ENCODE data around the gene XK.
"Not testable (repeated sequence)": the region's sequence is repeated elsewhere in the genome, so short reads cannot be mapped to it uniquely, and the experiment has no call there.

The XK gene, protein sequence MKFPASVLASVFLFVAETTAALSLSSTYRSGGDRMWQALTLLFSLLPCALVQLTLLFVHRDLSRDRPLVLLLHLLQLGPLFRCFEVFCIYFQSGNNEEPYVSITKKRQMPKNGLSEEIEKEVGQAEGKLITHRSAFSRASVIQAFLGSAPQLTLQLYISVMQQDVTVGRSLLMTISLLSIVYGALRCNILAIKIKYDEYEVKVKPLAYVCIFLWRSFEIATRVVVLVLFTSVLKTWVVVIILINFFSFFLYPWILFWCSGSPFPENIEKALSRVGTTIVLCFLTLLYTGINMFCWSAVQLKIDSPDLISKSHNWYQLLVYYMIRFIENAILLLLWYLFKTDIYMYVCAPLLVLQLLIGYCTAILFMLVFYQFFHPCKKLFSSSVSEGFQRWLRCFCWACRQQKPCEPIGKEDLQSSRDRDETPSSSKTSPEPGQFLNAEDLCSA

DNA sequence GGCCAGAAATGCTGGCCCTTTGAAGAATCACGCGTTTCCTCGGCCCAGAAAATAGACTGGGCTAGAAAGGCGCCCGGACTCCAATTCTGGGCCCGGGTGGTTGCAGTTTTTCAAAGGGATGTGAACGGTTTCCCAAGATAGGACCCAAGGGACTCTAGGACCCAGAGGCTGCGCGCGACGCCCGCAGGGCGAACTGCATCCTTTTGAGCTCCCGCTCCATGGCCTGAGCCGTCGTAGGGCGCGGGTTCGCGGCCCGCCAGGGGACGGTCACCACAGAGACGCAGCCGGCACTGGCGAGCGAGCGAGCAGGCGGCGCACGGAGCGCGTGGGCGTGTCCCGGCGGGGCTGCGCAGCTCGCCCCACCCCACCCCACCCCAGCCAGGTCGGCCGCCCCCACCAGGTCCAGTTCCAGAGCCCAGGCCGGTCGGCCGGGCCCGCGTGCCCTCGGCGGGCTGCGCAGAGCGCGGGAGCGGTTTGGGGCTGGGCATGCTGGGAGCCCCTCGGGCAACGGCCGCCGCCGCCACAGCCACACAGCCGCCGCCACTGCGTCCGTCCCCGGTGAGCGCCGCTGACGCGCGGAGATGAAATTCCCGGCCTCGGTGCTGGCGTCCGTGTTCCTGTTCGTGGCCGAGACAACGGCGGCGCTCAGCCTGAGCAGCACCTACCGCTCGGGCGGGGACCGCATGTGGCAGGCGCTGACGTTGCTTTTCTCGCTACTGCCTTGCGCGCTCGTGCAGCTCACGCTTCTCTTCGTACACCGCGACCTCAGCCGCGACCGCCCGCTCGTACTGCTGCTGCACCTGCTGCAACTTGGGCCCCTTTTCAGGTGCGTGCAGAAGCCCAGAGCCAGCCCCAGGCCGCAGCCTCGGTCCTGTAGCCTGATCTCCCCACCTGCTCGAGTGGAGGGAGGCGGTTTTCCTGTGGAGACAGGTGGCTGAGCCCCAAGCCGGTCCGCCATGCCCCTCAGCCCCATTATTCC is at the start of gene XK:
Gene XK (plus strand): TSS at position 411 of the 979 bp plus-strand sequence. CDS start 171 bp downstream, at position 582.
- DNase-seq, result peak; percentile 4 to 24

DNA sequence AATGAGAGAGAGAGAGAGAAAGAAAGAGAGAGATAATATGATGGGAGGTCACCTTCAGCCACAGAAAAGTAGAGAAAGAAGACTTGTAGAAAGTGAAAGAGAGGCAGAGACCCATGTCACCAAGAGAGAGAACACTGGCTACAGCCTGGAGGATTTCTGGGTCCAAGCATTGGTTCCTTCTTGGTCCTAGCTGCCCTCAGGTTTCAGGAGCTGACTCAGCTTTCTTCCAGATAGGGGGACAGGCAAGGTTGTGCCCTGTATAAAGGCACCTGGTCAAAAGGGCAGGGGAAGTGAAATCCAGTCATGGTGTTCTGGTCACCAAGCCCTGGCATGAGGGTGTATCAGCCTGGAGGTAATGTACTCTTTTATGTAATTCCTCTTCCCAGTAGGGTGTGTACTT is 47.5 kb upstream of the XK start:
- no peak for DNase-seq

DNA sequence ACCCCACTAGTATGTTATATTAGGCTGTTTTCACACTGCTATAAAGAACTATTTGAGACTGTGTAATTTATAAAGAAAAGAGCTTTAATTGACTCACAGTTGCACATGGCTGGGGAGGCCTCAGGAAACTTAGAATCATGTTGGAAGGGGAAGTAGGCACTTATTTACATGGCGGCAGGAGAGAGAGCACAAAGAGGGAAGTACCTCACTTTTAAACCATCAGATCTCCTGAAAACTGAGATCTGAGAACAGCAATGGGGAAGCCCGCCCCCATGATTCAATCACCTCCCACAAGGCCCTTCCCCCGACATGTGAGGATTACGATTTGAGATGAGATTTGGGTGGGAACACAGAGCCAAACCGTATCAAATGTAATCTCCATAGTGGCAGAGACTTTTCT is 45.4 kb upstream of the XK start:
- no peak for DNase-seq

DNA sequence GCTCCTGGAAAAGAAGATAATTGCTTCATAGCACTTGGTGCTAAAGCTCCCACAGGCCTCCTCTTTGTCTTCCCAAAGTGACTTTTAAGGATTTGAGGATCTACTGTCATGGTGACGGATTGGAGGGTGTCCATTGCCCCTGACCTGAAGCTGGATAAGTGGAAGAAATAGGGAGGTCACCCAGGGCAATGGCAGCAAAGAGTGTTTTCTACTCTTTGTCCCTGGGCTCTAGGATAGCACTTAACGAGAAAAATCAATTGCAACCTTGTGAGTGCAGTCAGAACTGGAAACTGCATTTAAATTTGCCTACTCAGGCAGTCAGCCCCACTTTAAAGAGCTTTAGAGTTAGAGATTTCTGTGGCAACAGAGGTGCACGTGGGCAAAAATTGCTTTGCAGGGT is 43.7 kb upstream of the XK start:
- no peak for DNase-seq

DNA sequence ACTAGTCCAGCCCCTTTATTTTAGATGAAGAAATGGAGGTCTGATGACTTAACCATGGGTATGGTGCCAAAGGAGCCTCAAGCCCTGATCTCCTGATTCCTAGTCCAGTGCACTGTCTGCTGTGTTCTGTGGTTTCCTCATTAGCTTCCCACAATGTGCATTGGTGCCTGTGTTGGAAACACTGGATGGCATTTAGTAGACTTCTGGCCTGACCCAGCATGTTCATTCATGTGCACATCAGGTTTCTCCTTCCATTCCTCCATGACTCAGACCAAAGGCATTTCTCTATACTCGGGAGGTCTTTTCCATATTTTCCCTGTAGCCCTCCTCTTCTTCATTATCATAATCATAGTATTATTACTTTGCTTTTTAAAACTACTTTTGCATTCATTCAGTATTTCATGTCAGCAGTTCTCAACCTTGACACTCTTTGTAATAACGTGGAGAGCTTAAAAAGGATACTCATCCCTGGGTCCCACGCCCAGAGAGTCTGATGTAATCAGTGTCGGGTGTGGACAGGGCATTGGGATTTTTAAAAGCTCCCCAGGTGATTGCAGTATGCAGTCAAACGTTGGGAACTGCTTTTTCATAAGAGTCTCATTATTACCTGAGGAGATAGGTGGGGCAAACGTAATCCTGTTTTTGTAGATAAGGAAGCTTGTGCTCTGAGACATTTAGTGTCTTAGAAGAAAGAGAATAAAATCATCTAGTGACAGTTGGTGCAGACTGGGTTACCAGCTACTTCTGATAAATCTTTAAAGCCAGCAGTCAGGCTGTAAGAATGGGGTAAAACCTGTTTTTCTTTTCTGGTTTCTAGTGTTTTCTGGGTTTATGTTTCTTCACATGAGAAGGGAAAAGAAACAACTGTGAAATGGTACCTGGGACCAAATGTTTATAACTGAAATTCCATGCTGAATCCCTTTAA is 40.9 kb upstream of the XK start:
- no peak for DNase-seq

DNA sequence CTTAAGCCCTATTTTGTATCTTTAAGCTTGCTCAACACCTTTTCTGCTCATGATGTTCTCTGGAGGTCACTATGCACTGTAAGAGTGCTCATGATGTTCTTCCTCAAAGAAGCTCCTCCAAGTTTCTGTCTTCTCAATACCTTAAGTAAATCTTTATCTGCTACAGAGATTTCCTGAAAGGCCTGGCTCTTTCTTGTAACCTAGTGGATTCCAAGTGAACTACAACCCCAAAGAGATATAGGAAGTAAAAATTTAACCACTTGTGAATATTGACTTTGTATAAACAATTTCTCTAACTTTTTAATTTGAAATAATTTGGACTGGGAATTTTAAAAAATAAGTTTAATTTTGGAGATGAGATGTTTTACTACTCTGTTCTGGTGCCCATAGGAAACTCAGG is 39.3 kb upstream of the XK start:
- DNase-seq, result no peak

DNA sequence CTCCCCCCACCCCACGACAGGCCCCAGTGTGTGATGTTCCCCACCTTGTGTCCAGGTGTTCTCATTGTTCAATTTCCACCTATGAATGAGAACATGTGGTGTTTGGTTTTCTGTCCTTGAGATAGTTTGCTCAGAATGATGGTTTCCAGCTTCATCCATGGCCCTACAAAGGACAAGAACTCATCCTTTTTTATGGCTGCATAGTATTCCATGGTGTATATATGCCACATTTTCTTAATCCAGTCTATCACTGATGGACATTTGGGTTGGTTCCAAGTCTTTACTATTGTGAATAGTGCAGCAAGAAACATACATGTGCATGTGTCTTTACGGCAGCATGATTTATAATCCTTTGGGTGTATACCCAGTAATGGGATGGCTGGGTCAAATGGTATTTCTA is 34.7 kb upstream of the XK start:
- not testable (repeated sequence) for DNase-seq

DNA sequence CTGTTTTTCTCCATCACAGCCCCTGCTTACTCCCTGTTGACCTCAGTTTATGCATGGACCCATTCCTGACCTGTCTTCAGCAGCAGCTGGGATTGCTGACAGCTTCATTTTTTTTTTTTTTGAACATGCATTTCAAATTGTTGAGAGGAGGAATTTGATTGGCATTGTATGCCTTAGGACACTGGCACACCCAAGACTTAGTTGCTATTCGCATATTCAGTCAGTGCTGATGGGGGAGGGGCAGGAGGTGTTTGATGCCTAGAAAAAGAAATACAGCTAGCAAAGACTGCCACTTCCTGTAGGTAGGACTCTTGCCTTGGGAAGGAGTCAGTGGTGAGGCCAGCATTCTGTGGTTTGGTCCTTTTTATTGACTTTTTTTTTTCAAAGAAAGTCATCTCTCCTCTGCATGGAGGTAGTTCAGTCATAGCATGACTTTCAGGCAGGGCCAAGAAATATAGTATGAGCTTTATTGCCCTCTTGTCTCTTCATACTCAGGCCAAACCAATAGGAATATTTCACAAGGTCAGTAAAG is 33.6 kb upstream of the XK start:
- no peak for DNase-seq

DNA sequence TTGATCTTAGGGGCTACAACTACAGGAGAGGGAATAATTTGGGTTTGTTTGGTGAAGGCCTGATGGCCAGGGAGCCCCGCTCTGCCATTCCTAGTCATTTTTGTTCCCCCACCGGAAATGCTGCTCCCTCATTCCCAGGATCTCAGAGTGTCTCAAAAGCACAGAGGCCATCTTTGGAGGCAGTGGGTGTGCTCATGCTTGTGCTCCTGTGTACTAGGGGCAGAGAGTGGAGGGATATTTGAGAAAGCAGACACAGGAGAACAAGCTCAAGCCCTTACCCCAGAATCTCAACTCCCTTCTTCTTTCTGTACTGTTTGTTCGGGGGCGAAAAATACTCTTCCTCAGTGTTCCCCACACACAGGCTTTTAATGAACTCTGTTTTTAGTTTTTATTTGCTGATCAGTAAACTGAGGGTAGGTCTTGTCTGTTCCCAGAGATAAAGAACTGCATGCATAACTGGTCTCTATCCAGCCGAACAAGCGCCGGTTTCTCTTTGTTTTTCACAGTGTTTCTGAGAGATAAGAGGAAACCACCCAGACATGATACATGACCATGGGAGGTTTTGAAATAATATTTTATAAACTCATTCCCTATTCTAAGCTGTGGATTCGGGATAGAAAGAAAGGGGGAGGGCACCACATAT is 32.9 kb upstream of the XK start:
- DNase-seq, result no peak

DNA sequence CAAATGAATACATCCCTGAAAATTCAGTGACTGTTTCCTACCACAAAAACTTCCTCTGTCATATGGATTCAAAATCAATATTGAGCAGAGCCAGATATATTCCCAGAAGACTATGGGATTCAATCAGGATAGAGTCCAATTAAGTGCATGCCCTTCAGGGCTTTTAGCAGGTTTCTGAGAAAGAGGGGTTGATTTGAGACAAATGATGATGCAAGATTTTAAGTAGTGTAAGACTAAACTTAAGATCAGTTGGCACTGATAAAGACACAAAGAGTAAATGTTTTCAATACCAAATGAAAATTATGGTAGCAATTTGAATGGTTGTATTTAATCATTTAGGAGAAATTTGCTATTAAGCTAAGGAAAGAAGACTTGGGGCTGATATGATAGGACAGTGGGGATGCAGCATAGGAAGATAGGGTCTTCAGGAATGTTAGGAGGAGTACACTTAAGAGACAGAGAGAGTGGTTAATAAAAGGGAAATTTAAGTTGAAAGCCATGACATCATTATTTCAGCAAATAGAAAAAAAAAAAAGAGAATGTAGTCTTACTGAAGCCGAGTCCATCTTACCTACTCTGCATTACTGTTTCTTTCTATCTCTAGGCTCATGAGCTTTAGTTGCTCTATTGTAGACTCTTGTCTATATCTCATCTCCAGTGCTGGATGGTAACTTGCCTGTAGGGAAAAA is 32.0 kb upstream of the XK start:
- no peak for DNase-seq

DNA sequence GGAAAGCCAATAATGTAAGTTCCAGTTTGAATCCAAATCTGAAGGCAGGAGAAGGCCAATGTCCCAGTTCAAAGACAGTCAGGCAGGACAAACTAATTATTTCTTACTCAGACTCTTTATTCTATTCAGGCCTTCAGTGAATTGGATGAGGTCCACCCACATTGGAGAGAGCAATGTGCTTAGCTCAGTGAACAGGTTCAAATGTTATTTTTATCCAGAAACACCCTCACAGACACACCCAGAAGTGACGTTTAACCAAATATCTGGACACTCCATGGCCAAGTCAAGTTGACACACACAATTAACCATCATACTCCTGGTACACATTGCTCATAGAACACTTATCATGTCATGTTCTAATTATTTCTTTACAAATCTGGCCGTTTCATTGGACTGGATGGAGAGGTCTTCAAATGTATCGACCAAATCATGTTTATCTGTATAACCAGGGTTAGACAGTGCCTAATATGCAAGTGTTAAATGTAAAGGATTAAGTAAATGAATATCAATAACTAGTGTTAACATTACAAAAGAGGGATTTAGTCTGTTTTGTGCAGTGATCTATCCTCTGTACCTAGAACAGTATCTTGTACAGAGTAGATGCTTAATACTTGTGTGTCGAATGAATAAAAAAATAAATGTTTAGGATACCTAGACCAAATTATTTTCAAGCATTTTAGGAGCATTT is 27.1 kb upstream of the XK start:
- DNase-seq, result no peak

DNA sequence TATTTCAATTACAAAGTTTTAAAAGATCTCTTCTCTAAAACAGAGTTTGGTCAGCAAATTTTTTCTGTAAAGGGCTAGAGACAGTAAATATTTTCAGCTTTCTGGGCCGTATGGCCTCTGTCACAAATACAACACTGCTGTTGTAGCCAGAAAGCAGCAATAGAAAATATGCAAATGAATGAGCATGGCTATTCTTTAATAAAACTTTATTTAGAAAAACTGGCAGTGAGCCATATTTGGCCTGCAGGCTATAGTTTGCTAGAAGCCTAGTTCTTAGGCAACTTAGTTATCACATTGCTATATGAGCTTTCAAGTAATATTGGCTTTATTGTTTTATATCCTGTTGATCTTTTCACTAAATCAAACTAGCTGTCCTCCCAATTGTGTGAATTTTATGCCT is 26.5 kb upstream of the XK start:
- no peak for DNase-seq

DNA sequence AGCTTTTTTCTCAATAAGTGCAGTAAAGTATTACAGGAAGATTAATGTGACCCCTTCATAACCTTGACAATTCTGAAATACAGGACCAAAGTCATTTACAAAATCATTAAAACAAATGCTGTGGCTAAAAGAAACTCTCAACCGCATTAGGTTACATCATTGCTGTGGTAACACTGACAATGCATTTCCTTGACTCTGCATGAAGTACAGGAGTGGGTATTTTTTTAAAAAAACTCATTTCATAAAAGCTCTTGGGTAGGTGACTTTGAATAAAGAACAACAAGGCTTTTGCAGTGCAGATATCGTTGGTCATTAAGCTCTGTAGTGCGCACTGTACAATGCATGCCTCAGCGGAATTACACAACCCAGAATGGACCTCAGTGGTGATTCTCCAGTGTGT is 23.4 kb upstream of the XK start:
- DNase-seq, result no peak

DNA sequence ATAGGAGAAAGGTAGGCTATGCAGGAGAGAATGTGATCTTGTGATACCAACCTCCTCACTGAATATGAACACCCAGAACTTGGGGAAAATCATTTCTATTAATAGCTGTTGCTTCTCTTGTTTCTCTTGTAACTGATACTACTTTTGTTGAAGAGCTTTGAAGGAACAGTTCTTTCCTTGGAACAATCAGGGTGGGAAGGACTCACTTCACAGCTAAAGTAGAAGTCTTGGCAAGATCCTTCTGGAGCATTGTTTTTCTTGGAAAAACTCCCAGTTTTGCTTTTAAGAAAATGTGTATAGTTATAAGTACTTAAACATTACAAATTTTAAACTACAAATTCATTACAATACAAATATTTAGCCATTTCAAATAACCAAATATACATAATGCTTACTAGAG is 19.1 kb upstream of the XK start:
- DNase-seq, result no peak

DNA sequence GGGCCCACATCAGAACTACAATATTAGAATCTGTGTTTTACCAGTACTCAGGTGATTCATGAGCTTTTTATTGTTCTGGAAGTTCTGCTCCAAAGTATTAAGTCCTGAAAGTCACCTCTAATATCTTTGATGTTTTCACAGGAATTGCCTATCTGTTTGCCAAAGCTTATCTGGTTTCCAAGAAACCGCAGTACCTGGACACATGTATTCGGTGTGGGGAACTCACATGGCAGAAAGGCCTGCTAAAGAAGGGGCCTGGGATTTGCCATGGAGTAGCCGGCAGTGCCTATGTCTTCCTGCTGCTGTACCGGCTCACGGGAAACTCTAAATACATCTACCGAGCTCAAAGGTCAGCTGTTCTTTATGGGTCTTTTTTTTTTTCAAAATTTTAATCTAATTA is 18.4 kb upstream of the XK start:
- DNase-seq, result no peak

DNA sequence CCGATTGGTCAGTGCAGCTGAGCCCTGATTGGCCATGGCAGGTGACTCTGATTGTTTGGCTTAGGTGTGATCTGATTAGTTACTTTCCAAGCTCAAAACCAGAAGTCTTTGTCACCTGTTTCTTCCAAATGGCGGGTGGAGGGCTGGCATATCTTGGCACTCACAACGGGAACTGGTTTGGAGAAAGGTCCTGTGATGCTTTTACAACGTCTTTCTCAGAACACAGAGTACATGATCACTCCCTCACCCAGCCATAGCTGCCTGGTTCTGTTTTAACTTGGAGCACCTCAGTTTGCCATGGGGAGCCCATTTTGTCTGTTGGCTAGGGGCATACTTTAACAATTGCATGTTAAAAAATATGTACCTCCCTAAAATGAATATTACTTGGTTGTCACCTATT is 13.0 kb upstream of the XK start:
- no peak for DNase-seq

DNA sequence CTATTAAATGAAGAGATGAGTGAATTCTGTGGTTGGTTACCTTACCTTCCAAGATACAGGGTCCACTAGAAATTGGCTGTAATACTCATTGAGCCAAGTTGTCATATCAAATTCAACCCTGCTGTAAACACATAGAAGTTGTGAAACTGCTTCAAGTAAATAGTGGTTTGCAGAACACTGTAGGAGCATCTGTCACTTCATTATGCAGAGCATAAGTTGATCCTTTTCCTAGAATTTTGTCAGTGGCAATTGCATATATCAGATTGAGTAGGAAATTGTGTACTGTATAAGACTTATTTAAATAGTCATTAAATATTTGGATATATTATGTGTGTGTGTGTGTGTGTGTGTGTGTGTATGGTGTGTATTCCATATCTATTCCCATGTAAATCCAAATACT is 8.8 kb upstream of the XK start:
- no peak for DNase-seq

DNA sequence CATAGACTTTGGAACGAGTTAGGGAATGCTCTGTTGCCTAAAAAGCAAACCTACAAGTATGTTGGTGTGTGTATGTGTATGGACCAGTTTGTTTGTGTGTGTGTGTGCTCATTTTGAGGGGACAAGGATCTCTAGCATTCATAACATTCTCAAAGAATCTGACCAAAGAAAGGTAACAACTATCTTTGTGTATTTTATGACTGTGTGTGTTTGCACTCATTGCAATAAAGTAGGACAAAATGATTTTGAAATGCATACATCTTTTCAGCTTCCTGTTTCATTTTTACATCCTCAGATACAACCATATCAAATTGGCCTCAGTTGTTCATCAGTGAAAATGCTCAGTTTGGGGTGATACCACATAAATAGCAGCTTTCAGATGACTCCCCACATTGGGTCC is 8.3 kb upstream of the XK start:
- no peak for DNase-seq

DNA sequence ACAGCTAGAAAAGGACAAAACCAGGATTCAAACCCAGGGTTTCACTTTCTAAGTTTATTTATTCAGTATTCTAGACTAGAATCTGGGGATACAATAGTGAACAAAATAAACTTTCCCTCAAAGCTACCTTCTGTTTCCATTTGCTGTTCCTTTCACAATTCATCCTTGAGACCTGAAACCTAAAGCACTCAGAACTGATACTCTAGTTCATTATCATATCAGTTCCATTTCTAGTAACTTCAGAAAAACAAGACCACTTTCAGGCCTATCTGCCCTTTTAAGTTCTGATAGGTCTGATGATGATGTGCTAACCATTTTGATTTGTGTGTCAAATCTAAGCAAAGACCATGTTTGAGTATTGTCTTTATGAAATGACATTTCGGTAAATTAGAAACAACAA is 7.8 kb upstream of the XK start:
- no peak for DNase-seq

DNA sequence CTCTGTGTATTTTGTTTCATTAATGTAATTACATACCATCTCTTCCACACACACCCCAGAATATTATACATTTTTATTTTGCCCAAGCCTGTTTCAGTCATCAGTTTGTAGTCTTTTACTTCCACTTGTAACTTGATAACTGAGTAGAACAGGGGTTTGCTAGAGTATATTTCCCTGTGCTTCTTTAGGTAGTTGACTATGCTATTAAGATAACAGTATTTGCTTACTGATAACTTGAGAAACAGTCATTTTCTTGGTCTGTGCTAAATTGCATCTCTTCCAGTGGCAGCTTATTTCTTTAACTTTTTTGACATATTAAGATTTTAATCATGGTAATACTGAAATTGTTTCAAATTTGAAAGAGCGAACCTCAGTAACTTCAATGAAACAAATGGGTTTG is 7.0 kb upstream of the XK start:
- no peak for DNase-seq

DNA sequence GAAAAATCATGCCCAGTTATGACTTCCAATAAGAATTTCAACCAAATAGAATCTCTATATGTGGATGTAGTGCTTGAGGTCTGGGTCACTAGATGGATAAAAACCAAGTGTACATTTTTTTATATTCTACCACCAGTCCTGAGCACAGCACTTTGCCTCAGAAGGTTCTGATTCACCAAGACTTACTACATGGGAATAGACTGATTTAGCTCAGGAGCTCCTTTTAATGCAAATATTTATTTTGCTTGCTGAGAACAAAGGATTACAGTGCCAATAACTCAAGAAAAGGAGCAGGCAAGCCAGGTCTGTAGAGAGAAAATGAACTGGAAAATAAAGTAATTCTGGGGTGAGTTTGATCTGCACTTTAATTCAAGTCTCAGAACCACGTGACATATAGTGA is 6.4 kb upstream of the XK start:
- DNase-seq, result no peak
